Tibial artery (tissue), 4 donors: Measurements from ENCODE around the gene MICU1.
"Not testable (repeated sequence)": the region's sequence is repeated elsewhere in the genome, so short reads cannot be mapped to it uniquely, and the experiment has no call there.

ENCODE experiments used
- DNase-seq, 2 donors: peaks; one replicate each; pipeline ENCODE4 v3.0.0-alpha.2; 2019
- H3K27ac ChIP-seq, 2 donors: fragments of 200-600 bp; sonication (generic) in 1 of 2; 1 replicate in 1 of 2; 2 replicates in 1 of 2; pipeline ENCODE4 v1.5.1; 2018 to 2019; ENCODE audit warnings: mild to moderate bottlenecking in 1 of 2
- H3K27me3 ChIP-seq, 2 donors: fragments of 200-600 bp; sonication (generic) in 1 of 2; one replicate each; pipeline versions ENCODE4 v1.5.1 to v1.6.0; 2016 to 2019
- H3K36me3 ChIP-seq, 3 donors: fragments of 200-600 bp; sonication (generic) in 2 of 3; one replicate each; pipeline ENCODE4 v1.5.1; 2016 to 2019; ENCODE audit warnings: mild to moderate bottlenecking in 2 of 3
- H3K4me1 ChIP-seq, 4 donors: fragments of 200-600 bp; sonication (generic) in 2 of 4; 1 replicate in 3 of 4; 2 replicates in 1 of 4; pipeline ENCODE4 v1.5.1; 2016 to 2019
- H3K4me3 ChIP-seq, 2 donors: fragments of 200-600 bp; sonication (generic) in 1 of 2; 1 replicate in 1 of 2; 2 replicates in 1 of 2; pipeline ENCODE4 v1.5.1; 2018 to 2019; ENCODE audit warnings: mild to moderate bottlenecking in 2 of 2
- H3K9me3 ChIP-seq, 3 donors: fragments of 200-600 bp; sonication (generic) in 1 of 3; one replicate each; pipeline ENCODE4 v1.5.1; 2016 to 2019
- CTCF ChIP-seq, 2 experiments: fragments of 200-600 bp in 1 of 2; fragments of 450-650 bp in 1 of 2; IDR thresholded peaks; one replicate each; pipeline ENCODE4 v1.5.1; 2017 to 2019; ENCODE audit warnings: antibody characterized with exemption in 2 of 2, mild to moderate bottlenecking in 1 of 2, moderate library complexity in 1 of 2
- intact Hi-C: fragments of 100-400 bp; cut with DNase I; formaldehyde crosslinking; loops from one replicate; pipeline ENCODE4 v1.15.0; 2023; ENCODE audit warnings: low total_unique reads

MICU1 gene

GRCh38 chr10:72455889-72456595 lies 169.8 kb downstream of the MICU1 start:
- H3K27me3 ChIP-seq: no peaks in the 10 kb centered on the region
- no peak overlapping the region for H3K4me3 ChIP-seq
- H3K36me3 ChIP-seq: no peaks in the 10 kb centered on the region
- no peaks in the 10 kb centered on the region for H3K4me1 ChIP-seq
- intact Hi-C loops: no loop called here
- H3K27ac ChIP-seq: no peak overlapping the region
- no peak for TF ChIP-seq CTCF (IDR thresholded peaks at IDR 0.05)
- no peaks in the 10 kb centered on the region for H3K9me3 ChIP-seq
- DNase-seq: no peak

GRCh38 chr10:72449941-72450441 lies 175.9 kb downstream of the MICU1 start:
- Histone ChIP-seq H3K36me3 (no peaks in the 10 kb centered on the region), H3K27me3 (no peaks in the 10 kb centered on the region), H3K4me3 (no peak overlapping the region), H3K9me3 (no peaks in the 10 kb centered on the region), H3K27ac (no peak overlapping the region), H3K4me1 (peaks cover 0 to 3% (median 0%) of the 10 kb centered on the region in 4 donors)
- intact Hi-C loops: no loop called here
- no peak for DNase-seq
- TF ChIP-seq CTCF (IDR thresholded peaks at IDR 0.05): no peak

GRCh38 chr10:72445851-72446250 lies 180.0 kb downstream of the MICU1 start:
- H3K27me3 ChIP-seq: no peaks in the 10 kb centered on the region
- no peak for TF ChIP-seq CTCF (IDR thresholded peaks at IDR 0.05)
- intact Hi-C loops: no loop called here
- H3K9me3 ChIP-seq: no peaks in the 10 kb centered on the region
- H3K36me3 ChIP-seq: no peaks in the 10 kb centered on the region
- no peak for DNase-seq
- H3K4me1 ChIP-seq: peaks cover 0 to 3% (median 0%) of the 10 kb centered on the region in 4 donors
- H3K4me3 ChIP-seq: no peak overlapping the region
- no peak overlapping the region for H3K27ac ChIP-seq

- H3K4me3 ChIP-seq, DNase-seq, H3K36me3 ChIP-seq, H3K27me3 ChIP-seq, intact Hi-C loops, H3K27ac ChIP-seq, H3K9me3 ChIP-seq, H3K4me1 ChIP-seq: not testable (repeated sequence)
Observed at GRCh38 chr10:72442969-72443368, 182.9 kb downstream of the MICU1 start.

- Histone ChIP-seq H3K27ac (no peak overlapping the region), H3K36me3 (no peaks in the 10 kb centered on the region), H3K9me3 (no peaks in the 10 kb centered on the region), H3K4me1 (no peaks in the 10 kb centered on the region), H3K27me3 (no peaks in the 10 kb centered on the region), H3K4me3 (no peak overlapping the region)
- intact Hi-C loops: no loop called here
- DNase-seq: no peak
- no peak for TF ChIP-seq CTCF (IDR thresholded peaks at IDR 0.05)
Observed at GRCh38 chr10:72435570-72435969, 190.3 kb downstream of the MICU1 start.

- H3K4me1 ChIP-seq, DNase-seq, H3K36me3 ChIP-seq, intact Hi-C loops, H3K27ac ChIP-seq, H3K4me3 ChIP-seq, H3K27me3 ChIP-seq, H3K9me3 ChIP-seq: not testable (repeated sequence)
Observed at GRCh38 chr10:72430936-72431335, 194.9 kb downstream of the MICU1 start.
